Measurements from ENCODE around the gene MLN.

Gene MLN

DNA sequence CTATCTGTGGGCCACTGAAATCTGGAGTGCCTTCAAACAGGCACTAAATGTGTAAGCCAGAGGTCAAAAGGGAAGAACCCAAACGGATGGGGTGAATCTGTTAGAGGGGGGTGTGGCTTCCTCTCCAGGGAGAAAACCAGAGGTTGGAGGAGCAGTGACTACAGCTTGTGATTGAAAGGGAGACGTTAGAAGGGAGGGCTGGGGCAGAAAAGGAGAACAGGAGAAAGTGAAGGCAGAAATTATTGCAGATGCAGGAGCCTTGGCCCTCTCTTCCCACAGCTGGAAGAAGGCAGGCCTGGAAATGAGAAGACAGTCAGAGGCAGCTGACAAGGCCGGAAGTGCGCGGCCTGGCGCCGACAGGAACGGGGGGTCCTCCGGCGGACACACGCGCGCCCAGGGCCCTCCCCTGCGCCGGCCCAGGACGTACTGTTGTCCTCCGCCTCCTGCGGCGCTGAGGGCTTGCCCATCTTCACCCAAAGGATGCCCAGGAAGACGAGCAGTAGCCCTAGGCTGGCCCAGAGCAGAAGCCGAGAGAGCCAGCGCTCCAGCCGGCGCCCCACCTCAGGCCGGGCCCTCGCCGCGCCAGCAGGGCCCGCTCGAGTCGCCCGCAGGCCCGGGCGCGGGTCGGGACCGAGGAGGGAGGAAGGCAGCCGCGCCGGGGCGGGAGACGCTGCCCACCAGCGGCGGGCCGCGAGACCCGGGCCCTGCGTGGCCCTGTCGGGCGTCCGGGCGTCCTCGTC, 15.7 kb downstream of the MLN start:
- no peak for DNase-seq

DNA sequence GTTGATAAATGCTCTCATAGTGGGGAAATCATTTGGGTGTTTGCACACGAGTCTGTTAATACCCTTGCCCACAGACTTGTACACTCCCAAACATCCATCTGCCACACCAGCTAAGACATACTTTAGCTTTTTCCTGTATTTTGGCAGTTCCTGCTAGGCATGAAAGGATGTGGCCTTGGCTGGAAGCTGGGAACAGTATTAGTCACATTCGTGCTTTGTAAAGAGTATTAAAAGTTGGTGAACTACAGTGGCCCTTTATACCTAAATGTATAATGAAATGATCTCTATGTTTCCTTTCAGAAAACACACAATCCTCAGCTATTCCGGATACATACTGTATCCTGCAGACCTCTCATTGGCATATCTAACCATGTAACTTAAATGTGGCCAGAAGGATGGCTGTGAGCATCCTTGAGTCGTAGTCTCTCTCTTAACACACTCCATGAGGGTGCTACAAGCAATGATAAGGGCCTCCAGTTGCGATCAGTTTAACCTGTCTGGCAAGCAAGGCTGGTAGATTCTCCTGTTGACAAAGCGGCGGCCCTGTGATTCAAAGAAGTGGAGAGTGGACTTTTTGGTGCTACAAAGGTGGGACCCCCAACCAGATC, 16.4 kb downstream of the MLN start:
- DNase-seq, result no peak

DNA sequence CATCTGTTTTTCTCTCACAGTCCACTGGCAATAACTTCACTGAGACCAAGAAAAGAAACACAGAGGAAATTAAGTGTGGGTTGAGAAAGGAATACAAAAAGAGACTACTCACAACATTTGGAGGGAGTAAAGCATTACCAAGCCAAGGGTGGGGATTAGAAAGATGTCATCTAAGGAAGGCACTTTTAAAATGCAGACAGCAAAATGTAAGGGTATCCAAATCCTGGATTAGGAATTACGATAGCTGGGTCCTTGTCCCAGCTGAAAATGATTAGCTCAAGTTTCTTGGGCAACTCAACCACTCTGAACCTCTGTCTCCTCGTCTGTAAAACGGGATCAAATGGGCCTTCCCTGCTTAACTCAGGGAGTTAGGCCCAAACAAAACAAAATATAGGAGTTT, 17.1 kb downstream of the MLN start:
- DNase-seq, result no peak

DNA sequence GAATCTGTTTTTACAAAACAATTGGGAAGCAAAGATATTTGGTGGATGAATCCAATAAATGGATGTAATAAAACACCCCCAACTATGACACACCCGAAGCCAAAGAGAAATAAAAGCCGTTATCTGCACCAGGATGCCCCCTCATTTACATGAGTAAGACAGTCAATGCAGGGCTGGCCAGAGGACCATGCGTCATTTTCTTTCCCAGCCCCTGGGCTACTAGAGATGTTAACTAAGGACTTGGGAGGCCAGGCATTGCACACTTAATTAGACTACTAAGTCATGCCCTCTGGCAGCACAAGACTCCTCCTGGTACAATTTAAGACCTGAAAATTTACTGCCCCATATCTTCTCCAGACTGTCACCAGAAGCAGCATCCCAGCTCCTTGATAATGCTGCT, 18.0 kb downstream of the MLN start:
- no peak for DNase-seq

DNA sequence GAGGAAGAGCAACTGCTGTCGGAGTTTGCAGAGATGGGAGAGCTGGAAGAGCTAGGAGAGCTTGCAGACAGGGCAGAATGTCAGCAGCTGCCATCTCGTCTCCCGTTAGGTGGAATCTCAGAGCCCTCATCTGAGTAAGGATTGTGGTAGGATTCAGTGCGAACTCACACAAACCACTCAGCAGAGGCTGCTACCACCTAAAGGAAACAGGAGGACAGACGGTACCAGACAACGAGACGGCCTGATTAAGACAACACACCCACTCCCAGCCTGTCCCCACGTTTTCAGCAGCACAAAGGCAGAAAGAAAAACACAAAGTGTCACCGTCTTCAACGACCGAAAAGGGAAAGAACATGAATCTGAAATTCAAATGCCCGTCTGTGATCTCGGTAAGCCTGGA, 19.0 kb downstream of the MLN start:
- no peak for DNase-seq

DNA sequence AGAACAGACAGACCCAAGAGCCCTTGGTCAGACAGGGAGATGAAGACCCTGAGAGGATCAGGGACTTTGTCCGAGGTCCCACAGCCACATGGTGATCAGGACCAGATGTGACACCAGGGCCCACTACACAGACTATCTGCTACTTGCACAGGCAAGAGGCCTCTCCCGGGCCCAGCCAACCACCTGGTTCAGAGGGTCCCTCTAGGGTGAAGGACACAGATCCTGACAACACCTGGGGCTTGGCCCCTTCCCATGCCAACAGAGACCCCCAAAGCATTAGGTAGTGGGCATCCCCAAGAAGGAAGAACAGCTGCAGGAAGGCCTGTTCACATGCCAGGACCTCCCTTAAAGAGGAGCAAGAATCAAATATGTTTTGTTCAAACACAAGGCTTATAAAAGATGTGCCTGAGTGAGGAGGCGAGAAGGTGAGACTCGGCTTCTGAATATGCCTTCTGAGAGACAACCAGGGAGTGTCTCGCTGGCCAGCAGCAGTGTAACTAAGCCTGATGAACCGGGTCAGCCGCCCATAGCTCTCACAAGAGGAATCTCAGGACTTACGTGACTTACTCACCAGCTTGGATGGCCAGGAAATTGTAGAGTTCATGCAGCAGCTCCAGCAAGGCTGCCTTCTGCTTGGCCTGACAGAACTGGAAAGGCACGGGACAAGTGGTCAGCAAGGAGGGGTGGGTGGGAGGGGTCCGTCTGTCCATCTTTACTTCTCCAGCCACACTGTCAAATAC, 19.9 kb downstream of the MLN start:
- DNase-seq, result no peak

DNA sequence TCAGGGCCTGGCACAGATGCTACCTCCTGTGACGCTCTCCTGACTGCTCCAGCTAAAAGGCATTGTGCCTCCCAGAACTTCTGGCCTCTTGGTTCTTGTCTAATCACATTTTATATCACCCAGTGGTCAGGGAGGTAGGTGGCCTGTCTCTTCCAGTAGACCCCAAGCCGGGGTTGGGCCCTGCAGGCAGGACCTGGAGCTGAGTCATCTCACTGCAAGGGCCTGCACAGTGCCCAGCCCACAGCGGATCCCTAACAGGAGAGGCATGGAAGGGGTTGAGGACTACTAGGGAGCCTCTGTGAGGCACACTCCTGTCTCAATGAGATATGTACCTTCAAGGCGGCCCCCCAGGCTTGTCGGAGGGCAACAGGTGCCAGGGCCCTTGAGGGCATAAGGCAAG, 21.2 kb downstream of the MLN start:
- DNase-seq, result no peak

DNA sequence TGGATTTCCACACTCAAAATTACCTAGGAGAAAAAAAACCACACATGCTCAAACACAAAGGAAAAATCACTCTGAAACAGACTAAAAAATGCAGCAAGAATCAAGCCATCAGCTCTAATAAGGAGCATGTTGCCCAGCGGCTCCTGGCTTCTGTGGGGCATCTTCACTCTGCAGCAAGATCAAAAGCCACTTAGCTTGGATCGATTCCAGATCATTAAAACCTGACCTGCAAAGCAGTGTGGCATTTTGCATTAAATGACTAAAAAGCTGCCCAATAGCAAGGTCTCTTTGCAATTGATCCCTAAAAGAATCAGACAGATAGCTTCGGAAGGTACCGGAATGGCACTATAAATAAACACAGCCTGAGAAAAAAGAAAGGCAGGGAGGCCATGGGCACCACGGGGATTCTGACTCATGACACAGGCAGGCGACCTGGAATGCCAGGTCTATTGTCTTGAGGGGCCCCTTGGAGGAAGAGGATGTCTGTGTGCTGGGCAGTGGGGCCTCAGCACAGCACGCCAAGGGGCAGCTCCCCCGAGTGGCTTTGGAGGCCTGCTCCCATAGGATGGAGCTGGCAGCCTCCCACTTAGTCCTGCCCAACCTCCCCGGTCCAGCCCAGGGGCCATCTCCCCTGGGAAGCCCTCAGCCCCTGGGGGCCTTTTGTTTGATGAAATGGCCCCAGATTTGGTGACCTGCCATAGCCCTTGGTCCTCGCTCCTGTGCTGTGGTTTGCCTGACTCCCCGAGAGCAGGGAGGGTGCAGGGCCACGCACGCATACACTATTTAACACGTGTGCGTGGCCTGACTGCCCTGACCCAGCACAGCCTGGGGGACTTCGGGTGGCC, 22.4 kb downstream of the MLN start:
- DNase-seq, result no peak

DNA sequence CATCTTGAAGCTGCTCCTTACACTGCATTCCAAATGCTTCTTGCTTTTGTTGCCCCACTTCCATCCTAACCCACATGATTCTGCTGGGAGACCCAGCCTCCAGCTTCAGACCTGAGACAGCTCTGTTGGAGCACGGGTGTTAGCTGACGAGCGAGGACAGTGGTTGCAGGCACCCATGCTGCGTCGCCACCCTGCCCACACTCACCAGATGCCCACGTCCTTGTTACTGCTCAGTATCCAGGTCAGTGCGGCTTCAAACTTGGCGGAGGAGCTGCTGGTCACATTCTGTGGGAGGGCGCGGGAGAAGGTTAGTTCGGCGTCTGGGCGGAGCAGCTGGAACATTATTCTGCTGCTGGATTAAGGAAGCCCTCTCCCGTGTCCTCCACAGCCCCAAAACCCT, 23.9 kb downstream of the MLN start:
- DNase-seq, result no peak

DNA sequence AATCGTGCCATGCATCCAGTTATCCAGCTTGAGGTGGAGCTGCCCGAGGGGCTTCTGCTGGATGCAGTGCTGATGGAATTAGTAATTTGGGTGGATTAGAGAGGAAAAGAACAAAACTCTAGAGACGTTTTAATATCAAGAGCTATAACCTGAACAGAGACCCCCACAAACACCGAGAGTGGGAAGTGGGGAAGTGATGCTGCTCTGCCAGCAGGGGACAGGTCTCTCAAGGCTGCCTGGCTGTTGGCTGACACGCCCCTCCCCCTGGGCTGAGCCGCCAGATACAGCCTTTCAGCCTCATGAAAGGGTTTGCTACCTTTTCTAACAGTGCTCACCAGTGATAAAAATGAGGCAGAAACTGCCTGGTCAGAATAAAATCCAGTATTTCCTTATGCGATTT, 24.5 kb downstream of the MLN start:
- DNase-seq, result no peak

DNA sequence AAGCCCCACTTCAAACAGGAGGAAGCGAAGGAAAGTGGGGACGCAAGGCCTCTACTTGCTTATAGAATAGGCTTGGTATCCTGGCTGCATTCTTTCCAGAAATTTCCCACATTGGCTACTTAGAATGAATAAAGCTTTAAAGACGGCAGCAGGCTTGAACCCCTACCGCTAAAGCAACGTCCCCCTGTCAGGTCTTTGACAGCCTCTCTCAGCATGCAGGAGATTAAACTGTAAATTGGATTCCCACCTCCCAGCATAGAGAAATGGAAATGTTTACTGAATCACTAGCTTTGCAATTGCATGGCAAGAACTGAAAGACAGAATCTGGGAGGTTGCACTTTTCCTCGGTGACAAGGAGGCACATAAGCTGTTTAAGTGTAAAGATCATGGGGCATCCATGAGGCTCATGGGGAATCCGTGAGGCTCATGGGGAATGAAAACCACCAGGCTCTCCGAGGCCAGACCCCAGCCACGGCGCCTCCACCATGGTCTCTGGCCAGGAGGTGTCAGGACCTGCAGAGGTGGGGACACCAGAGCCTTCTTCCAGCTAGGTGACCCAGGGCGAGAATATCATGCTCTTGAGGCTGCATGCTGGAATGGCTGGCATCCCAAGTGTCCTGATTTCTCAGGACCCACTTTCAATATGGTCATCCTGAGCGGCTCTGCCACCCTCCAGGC, 25.2 kb downstream of the MLN start:
- no peak for DNase-seq

DNA sequence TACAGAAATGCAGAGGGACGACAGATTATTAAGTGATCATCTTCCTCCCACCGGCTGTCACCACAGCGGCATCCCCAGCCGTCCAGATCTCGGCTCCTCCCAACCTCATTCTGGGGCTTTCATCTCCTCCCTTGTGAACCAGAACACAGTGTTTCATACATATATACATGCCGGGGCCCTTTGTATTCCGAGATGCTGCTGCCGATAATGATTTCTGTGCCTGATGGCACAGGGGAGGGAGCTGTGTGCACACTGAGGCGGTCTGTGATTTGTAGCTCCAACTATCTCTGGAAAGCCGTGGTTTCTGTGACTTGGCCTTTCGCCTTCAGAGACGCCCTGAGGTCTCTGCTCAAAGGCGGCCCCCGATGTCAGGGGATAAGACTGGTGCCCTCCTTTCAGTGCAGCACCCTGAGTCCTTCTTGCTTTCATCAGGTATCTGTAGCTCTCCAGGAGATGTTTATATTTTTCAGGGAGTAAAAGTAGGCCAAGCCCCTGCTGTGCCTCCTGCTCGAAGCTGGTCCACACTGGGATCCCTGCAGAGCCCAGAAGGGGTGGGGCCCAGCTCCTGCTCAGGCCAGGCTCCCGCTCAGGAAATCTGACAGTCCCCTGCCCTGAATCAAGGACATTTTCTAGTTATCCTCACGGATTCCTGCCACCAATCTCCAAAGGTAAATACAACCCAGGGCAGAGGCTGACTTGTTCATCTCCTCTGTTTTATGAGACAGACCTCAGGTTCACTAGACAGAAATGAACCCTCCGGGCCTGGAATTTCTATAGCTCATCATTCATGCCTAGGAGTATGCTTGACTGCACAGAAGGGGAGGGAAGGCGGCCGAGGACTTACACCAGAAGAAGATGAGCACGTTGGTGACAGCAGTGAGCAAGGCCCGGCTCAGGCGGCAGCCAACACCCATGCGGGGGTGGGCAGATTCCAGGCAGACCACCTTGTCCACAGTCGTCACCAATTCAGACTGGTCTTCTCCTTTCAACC, 26.1 kb downstream of the MLN start:
- no peak for DNase-seq

DNA sequence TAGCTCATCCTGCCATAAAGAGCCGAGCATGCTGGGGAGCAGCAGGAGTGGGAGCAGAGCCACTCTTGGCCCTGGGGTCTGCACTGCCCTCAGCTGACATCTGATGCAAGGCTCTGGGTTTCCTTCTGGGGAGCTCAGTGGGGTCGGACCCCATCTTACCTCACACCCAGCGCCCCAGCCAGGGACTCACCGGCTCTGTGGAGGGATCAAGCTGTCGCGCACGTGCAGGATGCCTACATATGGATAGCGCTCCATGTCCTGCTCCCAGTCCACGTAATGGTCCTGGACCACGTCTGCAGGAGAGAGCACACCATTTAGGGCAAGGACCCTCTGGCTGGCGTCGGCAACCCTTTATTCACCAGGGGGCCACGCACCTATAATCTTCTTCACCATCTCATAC, 27.0 kb downstream of the MLN start:
- DNase-seq, result no peak

DNA sequence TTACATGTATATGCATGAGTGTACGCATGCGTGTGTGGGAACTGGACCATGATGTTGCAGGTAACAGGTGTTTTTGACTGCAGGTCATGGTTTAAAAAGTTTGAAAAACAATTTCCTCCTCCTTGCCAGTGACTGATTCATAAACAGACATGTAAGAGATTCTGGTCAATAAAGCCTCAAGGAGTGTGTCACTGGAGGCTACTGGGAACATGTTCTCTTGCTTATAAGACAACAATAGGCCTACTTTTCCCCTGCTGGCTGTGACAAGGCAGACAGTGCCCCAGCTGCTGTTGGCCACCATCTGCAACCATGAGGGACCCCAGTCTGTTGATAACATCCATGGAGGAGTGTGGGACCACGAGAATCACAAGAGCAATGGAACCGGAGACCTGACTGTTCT, 27.6 kb downstream of the MLN start:
- no peak for DNase-seq

DNA sequence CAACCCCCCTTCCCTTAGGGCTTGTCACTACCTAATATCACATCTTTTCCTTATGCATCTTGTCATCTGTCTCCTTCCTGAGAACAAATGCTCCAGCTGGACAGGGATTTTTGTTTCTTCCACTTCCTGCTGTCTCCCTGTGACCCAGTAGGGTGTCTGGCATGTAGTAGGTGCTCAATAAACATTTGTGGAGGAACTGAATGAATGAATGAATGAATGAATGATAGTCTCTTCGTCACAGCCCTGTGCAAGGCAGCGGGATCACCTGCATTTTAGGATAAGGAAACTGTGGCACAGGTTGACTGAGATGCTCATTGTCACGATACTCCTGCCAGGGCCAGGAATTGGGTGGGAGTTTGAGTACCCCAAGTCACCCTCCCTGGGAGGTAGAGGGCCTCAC, 29.0 kb downstream of the MLN start:
- no peak for DNase-seq

DNA sequence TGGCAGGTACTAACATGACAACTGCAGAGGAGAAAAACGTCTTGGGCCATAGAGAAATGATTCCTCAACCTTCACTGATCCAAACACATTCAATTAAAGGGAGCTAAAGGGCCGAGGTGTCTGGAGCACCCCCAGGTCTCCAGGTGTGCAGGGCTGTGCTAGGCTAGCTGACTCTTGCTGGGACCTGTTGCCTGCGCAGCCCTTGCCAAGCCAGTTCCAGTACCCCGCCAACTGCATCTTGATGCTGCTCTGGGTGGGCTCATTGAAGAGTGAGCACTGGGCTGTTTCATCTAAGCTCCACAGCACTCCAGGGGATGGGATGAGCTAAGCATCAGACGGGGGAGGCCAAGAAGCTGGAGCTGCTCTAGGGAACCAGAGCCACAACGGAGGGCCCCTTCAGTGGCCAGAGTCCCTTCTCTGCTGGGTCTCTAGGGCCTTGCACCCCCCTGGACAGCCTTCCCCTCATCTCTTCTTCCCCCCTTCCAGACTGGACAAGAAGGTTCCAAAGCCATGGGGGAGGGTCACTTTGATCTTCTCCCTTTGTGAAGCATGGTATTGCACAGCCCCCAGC, 30.8 kb downstream of the MLN start:
- DNase-seq, result no peak

DNA sequence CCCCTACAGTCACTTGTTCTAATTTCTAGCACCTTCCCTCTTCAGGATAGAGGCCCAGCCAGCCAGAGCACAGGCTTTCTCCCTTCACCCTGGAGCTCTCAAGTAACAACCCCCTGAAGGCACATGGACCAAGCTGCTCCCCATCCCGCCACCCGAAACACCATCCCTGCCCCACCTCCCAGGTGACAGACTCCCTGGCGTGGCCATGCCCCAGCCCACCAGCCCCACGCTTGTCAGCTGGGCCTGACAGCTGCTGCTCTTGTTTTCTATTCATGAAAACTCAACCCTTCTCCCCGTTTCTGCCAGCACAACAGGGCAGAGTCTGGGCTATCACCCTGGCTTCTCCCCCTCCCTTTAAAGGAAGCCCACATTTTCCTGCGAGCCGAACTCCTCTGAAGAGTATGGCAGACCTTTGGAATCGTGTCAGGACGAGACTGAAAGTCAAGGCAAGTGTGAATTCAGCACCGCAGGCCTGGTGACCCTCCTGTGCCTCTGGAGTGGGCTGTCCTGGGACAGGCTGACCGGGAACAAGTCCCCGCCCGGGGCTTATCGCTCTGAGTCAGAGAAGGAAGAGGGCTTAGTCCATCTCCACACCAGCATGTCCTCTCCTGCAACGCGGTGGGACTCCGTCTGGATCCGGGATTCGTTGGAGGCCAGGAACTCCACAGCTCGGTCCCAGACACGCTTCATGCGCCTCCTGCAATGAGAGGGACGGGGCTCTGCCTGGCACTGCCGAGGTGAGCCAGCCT, 31.5 kb downstream of the MLN start:
- no peak for DNase-seq

DNA sequence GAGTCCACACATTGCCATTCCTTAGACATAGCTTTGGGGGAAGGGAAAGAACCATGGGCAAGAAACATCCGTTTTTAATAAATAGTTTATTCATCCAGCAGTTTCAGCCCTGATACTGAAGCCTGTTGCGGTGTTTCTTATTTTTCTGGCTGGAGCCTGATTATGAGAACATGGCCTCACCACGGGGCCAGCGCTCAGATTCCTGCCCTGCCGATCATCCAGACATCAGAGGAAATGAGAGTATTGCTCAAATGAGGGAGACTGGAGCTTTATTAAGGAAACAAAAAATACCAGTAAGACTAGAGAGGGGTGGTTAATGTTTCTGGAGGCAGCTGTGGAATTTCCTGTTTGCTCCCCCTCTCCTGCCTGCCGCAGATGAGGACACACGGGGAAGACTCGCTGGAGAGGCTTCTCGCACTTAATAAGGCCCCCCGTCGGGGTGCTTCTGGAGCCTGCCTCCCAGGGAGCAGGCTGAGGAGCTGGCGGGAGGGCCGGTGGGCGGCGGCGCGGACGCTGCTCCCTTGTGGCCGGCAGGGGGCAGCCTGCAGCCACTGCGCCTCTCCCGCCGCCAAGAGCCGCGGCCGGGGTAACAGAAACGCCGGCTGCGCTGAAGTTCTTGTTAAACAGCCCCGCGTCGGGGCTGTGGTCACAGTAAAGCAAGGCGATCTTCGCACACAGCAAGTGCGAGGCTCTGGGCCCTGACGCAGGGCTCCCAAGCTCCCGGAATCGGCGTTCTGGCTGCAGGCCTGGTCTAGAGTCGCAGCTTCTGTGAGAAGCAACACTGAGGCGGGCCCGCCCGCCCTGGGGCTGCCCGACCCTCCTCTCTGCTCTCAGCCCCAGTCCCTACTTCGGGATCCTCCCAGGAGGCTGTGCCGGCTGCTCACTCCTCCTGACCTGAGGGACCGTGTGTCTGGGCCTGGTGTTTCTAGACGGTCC, 32.4 kb downstream of the MLN start:
- DNase-seq, result no peak

DNA sequence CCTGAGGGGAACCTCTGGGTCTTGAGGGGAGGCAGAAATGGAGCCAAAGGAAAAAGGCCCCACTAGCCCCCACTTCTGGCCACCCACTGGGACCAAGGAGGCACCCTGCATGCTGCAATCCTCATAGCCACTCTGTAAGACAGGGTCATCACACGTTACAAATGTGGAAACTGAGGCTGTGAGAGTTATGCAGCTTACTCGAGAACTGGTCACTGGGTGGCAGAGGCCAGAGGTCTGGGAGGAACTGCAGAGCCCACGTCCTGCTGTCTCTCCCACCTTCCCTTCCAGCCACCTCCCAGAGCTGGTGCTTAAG, 33.0 kb downstream of the MLN start:
- no peak for DNase-seq
